DOHH2 (cell line): ENCODE results near the gene DDIT4.

Experiments
- CTCF ChIP-seq: fragments of 200-600 bp; sonication (generic); IDR thresholded peaks from one replicate; pipeline ENCODE4 v1.5.1; 2014; ENCODE audit warnings: antibody characterized with exemption, mild to moderate bottlenecking, low read depth, low read length; ENCODE audit not compliant: poor library complexity, severe bottlenecking
- EZH2phosphoT487 ChIP-seq: fragments of 200-600 bp; sonication (generic); IDR thresholded peaks from 2 replicates; pipeline ENCODE4 v1.6.1; 2017; ENCODE audit warnings: borderline replicate concordance, mild to moderate bottlenecking, antibody characterized with exemption, low read length, moderate library complexity, mixed read lengths

- TF ChIP-seq CTCF (no peak), EZH2phosphoT487 (no peak)
These were observed 1.8 kb downstream of the DDIT4 start for GRCh38 chr10:72275351-72276012.
